Ascending aorta (tissue), 2 donors: ENCODE results near the gene ADIPOR2. TPM values are rescaled to one million over a fixed set of nuclear protein-coding genes. Genes with fewer than 3 reads are reported as not detected.
"Not testable (repeated sequence)": the region's sequence is repeated elsewhere in the genome, so short reads cannot be mapped to it uniquely, and the experiment has no call there.

Source experiments
- DNase-seq, 2 donors: peaks; one replicate each; pipeline ENCODE4 v3.0.0-alpha.2; 2019; ENCODE audit warnings: low spot score in 2 of 2
- H3K27ac ChIP-seq, 2 donors: fragments of 200-600 bp; sonication (generic); one replicate each; pipeline ENCODE4 v1.5.1; 2016 to 2017; ENCODE audit warnings: mild to moderate bottlenecking in 1 of 2
- H3K27me3 ChIP-seq: fragments of 200-600 bp; sonication (generic); one replicate; pipeline ENCODE4 v1.5.1; 2017
- H3K36me3 ChIP-seq, 2 donors: fragments of 200-600 bp; sonication (generic); one replicate each; pipeline ENCODE4 v1.5.1; 2016
- H3K4me1 ChIP-seq, 2 donors: fragments of 200-600 bp; sonication (generic); one replicate each; pipeline ENCODE4 v1.5.1; 2016 to 2017; ENCODE audit warnings: mild to moderate bottlenecking in 1 of 2
- H3K4me3 ChIP-seq, 2 donors: fragments of 200-600 bp; sonication (generic); one replicate each; pipeline ENCODE4 v1.5.1; 2016 to 2017; ENCODE audit warnings: mild to moderate bottlenecking in 1 of 2
- H3K9me3 ChIP-seq, 2 donors: fragments of 200-600 bp; sonication (generic); one replicate each; pipeline ENCODE4 v1.5.1; 2016
- CTCF ChIP-seq, 3 experiments: fragments of 200-600 bp in 2 of 3; fragments of 450-650 bp in 1 of 3; sonication (generic) in 2 of 3; IDR thresholded peaks; one replicate each; pipeline ENCODE4 v1.5.1; 2016 to 2019; ENCODE audit warnings: antibody characterized with exemption in 3 of 3, mild to moderate bottlenecking in 1 of 3, moderate library complexity in 1 of 3
- intact Hi-C: fragments of 100-400 bp; cut with DNase I; formaldehyde crosslinking; loops from one replicate; pipeline ENCODE4 v1.15.1; 2023
- total RNA-seq: library from RNA; depleted of rRNA; stranded (reverse); fragments of >200 nt; gene quantifications from one replicate; pipeline ENCODE4 v1.1.0, GENCODE V29; 2016

ADIPOR2 gene
- total RNA-seq, 1 donor from 2014 or later = 25.7 TPM

- TF ChIP-seq CTCF (IDR thresholded peaks at IDR 0.05) = no peak
- Histone ChIP-seq H3K27ac (no peak overlapping the region), H3K36me3 (peaks cover 0 to 3% of the 10 kb centered on the region in 2 donors), H3K4me1 (peaks cover 0 to 12% of the 10 kb centered on the region in 2 donors), H3K27me3 (no peaks in the 10 kb centered on the region), H3K9me3 (no peaks in the 10 kb centered on the region), H3K4me3 (no peak overlapping the region)
- no peak for DNase-seq
- intact Hi-C loops = no loop called here
These were observed 32.9 kb downstream of the ADIPOR2 start for GRCh38 chr12:1723721-1724120.

GRCh38 chr12:1724250-1724649, 33.4 kb downstream of the ADIPOR2 start:
- no peak overlapping the region for H3K27ac ChIP-seq
- intact Hi-C loops = no loop called here
- no peaks in the 10 kb centered on the region for H3K9me3 ChIP-seq
- TF ChIP-seq CTCF (IDR thresholded peaks at IDR 0.05) = no peak
- DNase-seq = no peak
- peaks cover 0 to 10% of the 10 kb centered on the region in 2 donors for H3K4me1 ChIP-seq
- peaks cover 0 to 3% of the 10 kb centered on the region in 2 donors for H3K36me3 ChIP-seq
- H3K27me3 ChIP-seq = no peaks in the 10 kb centered on the region
- no peak overlapping the region for H3K4me3 ChIP-seq

GRCh38 chr12:1726753-1727152, 35.9 kb downstream of the ADIPOR2 start:
- Histone ChIP-seq H3K9me3 (no peaks in the 10 kb centered on the region), H3K27me3 (no peaks in the 10 kb centered on the region), H3K4me1 (peaks cover 0 to 6% of the 10 kb centered on the region in 2 donors), H3K4me3 (no peak overlapping the region), H3K36me3 (peaks cover 0 to 3% of the 10 kb centered on the region in 2 donors), H3K27ac (no peak overlapping the region)
- no peak for DNase-seq
- intact Hi-C loops = no loop called here
- TF ChIP-seq CTCF (IDR thresholded peaks at IDR 0.05) = no peak

- no peaks in the 10 kb centered on the region for H3K9me3 ChIP-seq
- intact Hi-C loops = no loop called here
- H3K4me3 ChIP-seq = no peak overlapping the region
- H3K4me1 ChIP-seq = peaks cover 0 to under 1% of the 10 kb centered on the region in 2 donors
- H3K36me3 ChIP-seq = peaks cover 0 to 3% of the 10 kb centered on the region in 2 donors
- H3K27me3 ChIP-seq = no peaks in the 10 kb centered on the region
- no peak overlapping the region for H3K27ac ChIP-seq
- no peak for DNase-seq
- no peak for TF ChIP-seq CTCF (IDR thresholded peaks at IDR 0.05)
These were observed 38.0 kb downstream of the ADIPOR2 start for GRCh38 chr12:1728824-1729223.

GRCh38 chr12:1731019-1731687, 40.3 kb downstream of the ADIPOR2 start:
- no peak overlapping the region for H3K27ac ChIP-seq
- DNase-seq = no peak

GRCh38 chr12:1731688-1732078, 40.8 kb downstream of the ADIPOR2 start:
- H3K36me3 ChIP-seq, H3K27ac ChIP-seq, H3K9me3 ChIP-seq, H3K27me3 ChIP-seq, DNase-seq, H3K4me3 ChIP-seq, H3K4me1 ChIP-seq, intact Hi-C loops: not testable (repeated sequence)

More at GRCh38 chr12:1731019-1731687, 40.3 kb downstream of the ADIPOR2 start:
- intact Hi-C loops = no loop called here
- H3K27me3 ChIP-seq = no peaks in the 10 kb centered on the region
- no peaks in the 10 kb centered on the region for H3K4me1 ChIP-seq
- H3K9me3 ChIP-seq = no peaks in the 10 kb centered on the region
- H3K36me3 ChIP-seq = peaks cover 0 to 3% of the 10 kb centered on the region in 2 donors
- no peak for TF ChIP-seq CTCF (IDR thresholded peaks at IDR 0.05)
- H3K4me3 ChIP-seq = no peak overlapping the region
